SU-DHL-6 (cell line): Measurements from ENCODE around the gene ADH5.

Source experiments
- H2AFZ ChIP-seq: fragments of 200-600 bp; sonication (generic); 2 replicates; pipeline ENCODE4 v1.6.1; 2014; ENCODE audit warnings: low read depth, mild to moderate bottlenecking, moderate library complexity, mixed read lengths, antibody characterized with exemption, low read length; ENCODE audit not compliant: severe bottlenecking
- H3F3A ChIP-seq: fragments of 200-600 bp; shearing (Covaris generic); 2 replicates; pipeline ENCODE4 v1.6.0; 2016; ENCODE audit warnings: antibody characterized with exemption, mild to moderate bottlenecking; ENCODE audit not compliant: insufficient read depth
- H3K27ac ChIP-seq: fragments of 200-600 bp; sonication (generic); 2 replicates; pipeline ENCODE4 v1.5.1; 2016; ENCODE audit warnings: low read depth, mild to moderate bottlenecking, low read length, moderate library complexity, mixed read lengths
- H3K27me3 ChIP-seq: fragments of 200-600 bp; sonication (generic), shearing (Covaris generic); 2 replicates; pipeline ENCODE4 v1.6.0; 2014; ENCODE audit warnings: mild to moderate bottlenecking, low read length
- H3K36me3 ChIP-seq: fragments of 200-600 bp; sonication (generic); 2 replicates; pipeline ENCODE4 v1.6.1; 2014; ENCODE audit warnings: mild to moderate bottlenecking, low read length, mixed read lengths
- H3K4me2 ChIP-seq: fragments of 300-600, 200-600 bp; shearing (Covaris generic), sonication (generic); 2 replicates; pipeline ENCODE4 v1.6.0; 2014; ENCODE audit warnings: low read length, low read depth, mild to moderate bottlenecking; ENCODE audit not compliant: poor library complexity, severe bottlenecking
- H3K4me3 ChIP-seq: fragments of 200-600 bp; sonication (generic); 2 replicates; pipeline ENCODE4 v1.5.1; 2014; ENCODE audit warnings: antibody characterized with exemption, low read length, mild to moderate bottlenecking, mixed read lengths; ENCODE audit not compliant: insufficient read depth, poor library complexity, severe bottlenecking
- H3K79me2 ChIP-seq: fragments of 200-600 bp; sonication (generic); 2 replicates; pipeline ENCODE4 v1.6.1; 2014; ENCODE audit warnings: mild to moderate bottlenecking, low read length, moderate library complexity; ENCODE audit not compliant: insufficient read depth
- H3K9ac ChIP-seq: fragments of 200-600 bp; sonication (generic); 2 replicates; pipeline ENCODE4 v1.7.0; 2014; ENCODE audit warnings: mild to moderate bottlenecking, low read length
- H3K9me2 ChIP-seq: fragments of 200-600 bp; sonication (generic); replicated peaks from 2 replicates; pipeline ENCODE4 v1.6.1; 2014; ENCODE audit warnings: low read length; ENCODE audit not compliant: insufficient read depth
- H3K9me3 ChIP-seq: fragments of 200-600 bp; sonication (generic); 2 replicates; pipeline ENCODE4 v1.6.1; 2014; ENCODE audit warnings: low read length, mixed read lengths; ENCODE audit not compliant: insufficient read depth
- H4K20me1 ChIP-seq: fragments of 200-600 bp; sonication (generic); 2 replicates; pipeline ENCODE4 v1.6.1; 2014; ENCODE audit warnings: low read depth, mild to moderate bottlenecking, antibody characterized with exemption, low read length, moderate library complexity, mixed read lengths
- EZH2phosphoT487 ChIP-seq: fragments of 200-600 bp; sonication (generic), shearing (Covaris generic); conservative IDR thresholded peaks from 2 replicates; pipeline ENCODE4 v1.6.1; 2018; ENCODE audit warnings: mild to moderate bottlenecking, antibody characterized with exemption, low read length, moderate library complexity, mixed read lengths
- TF ChIP-seq, protein P1 (sequence below): fragments of 200-600 bp; sonication (generic); IDR thresholded peaks from one replicate; pipeline ENCODE4 v1.5.1; 2017; ENCODE audit warnings: antibody characterized with exemption, mild to moderate bottlenecking, low read length, moderate library complexity; ENCODE audit not compliant: insufficient read depth, poor library complexity, severe bottlenecking

The ADH5 gene

DNA sequence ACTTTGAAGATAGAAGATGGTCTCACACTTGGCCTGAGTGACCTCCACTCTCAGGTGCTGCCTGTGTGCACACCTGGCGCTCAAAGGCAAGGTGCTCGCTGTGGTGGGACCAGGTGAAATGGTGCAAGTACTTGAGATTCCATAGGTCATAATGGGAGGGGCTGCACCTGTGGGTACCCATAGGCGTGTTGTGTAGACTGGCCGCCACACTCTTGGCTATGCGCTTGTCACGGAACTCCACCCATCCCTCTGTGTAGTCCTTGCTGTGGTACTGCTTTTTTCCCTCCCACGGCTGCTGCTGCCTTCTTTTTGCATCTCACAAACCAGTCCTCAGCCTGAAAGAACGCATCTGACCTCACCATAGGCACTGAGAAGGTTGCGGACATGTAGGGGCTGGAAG, 66.0 kb downstream of the ADH5 start:
- no peaks in the 10 kb centered on the region for H3K27me3 ChIP-seq
- TF ChIP-seq, protein P1, sequence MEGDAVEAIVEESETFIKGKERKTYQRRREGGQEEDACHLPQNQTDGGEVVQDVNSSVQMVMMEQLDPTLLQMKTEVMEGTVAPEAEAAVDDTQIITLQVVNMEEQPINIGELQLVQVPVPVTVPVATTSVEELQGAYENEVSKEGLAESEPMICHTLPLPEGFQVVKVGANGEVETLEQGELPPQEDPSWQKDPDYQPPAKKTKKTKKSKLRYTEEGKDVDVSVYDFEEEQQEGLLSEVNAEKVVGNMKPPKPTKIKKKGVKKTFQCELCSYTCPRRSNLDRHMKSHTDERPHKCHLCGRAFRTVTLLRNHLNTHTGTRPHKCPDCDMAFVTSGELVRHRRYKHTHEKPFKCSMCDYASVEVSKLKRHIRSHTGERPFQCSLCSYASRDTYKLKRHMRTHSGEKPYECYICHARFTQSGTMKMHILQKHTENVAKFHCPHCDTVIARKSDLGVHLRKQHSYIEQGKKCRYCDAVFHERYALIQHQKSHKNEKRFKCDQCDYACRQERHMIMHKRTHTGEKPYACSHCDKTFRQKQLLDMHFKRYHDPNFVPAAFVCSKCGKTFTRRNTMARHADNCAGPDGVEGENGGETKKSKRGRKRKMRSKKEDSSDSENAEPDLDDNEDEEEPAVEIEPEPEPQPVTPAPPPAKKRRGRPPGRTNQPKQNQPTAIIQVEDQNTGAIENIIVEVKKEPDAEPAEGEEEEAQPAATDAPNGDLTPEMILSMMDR: no peak
- no peak for TF ChIP-seq EZH2phosphoT487
- H2AFZ ChIP-seq: no peak overlapping the region
- no peak overlapping the region for H3K4me3 ChIP-seq
- no peak overlapping the region for H3K9ac ChIP-seq
- no peaks in the 10 kb centered on the region for H3K36me3 ChIP-seq
- no peaks in the 10 kb centered on the region for H4K20me1 ChIP-seq
- no peaks in the 10 kb centered on the region for H3K9me3 ChIP-seq
- no peaks in the 10 kb centered on the region for H3F3A ChIP-seq
- no peak overlapping the region for H3K27ac ChIP-seq
- H3K4me2 ChIP-seq: no peak overlapping the region
- H3K9me2 ChIP-seq: no peaks in the 10 kb centered on the region
- peaks cover 91% of the 10 kb centered on the region for H3K79me2 ChIP-seq

DNA sequence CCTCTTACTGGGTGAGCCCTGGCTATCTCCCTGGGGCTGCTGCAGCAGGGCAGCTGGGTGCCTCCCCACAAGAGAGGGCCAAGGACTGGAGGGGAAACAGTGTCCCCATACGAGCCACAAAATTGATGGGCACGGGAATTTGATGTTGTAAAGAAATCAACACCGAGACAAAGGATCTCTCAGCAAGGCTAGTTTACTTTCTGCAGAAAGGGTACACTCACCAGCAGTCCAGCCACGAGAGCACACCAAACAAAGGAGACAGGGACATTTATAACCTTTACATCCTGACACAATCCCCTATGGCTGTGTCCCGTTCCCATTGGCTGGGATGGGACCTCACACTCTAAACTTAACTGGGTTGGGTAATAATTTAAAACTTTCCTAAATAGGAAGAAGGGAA, 67.2 kb downstream of the ADH5 start:
- Histone ChIP-seq H3K36me3 (no peaks in the 10 kb centered on the region), H3F3A (no peaks in the 10 kb centered on the region), H3K79me2 (peaks cover 90% of the 10 kb centered on the region), H3K4me2 (no peak overlapping the region), H2AFZ (no peak overlapping the region), H3K9me2 (no peaks in the 10 kb centered on the region), H3K9ac (no peak overlapping the region), H3K27me3 (no peaks in the 10 kb centered on the region), H3K27ac (no peak overlapping the region), H3K4me3 (no peak overlapping the region), H4K20me1 (no peaks in the 10 kb centered on the region), H3K9me3 (no peaks in the 10 kb centered on the region)
- TF ChIP-seq, protein P1: no peak
- no peak for TF ChIP-seq EZH2phosphoT487
